Uterus (tissue), 2 donors: ENCODE data around the gene NCAPG2.

ENCODE experiments used
- CTCF ChIP-seq, 4 experiments: fragments of 200-600 bp in 2 of 4; fragments of 450-650 bp in 2 of 4; sonication (generic) in 2 of 4; IDR thresholded peaks; one replicate each; pipeline ENCODE4 v1.5.1; 2016 to 2019; ENCODE audit warnings: antibody characterized with exemption in 4 of 4, mild to moderate bottlenecking in 2 of 4, moderate library complexity in 1 of 4
- POLR2A ChIP-seq, 2 donors: fragments of 450-650 bp; IDR thresholded peaks; one replicate each; pipeline ENCODE4 v1.6.1; 2016; ENCODE audit warnings: antibody characterized with exemption in 2 of 2, mild to moderate bottlenecking in 1 of 2, moderate library complexity in 1 of 2

GRCh38 chr7:158744070-158744469 lies 39.5 kb upstream of the NCAPG2 start:
- TF ChIP-seq CTCF (IDR thresholded peaks at IDR 0.05): no peak
- no peak for TF ChIP-seq POLR2A (IDR thresholded peaks at IDR 0.05)
